Astrocyte (in vitro differentiated cells and primary cell): ENCODE results near the gene EHD1.

Source experiments
- CTCF ChIP-seq: IDR thresholded peaks from 2 replicates; pipeline ENCODE4 v1.5.1; 2011; ENCODE audit warnings: low read depth, mild to moderate bottlenecking, inconsistent platforms, low read length, moderate library complexity; ENCODE audit not compliant: insufficient read depth
- EZH2 ChIP-seq: IDR thresholded peaks from 2 replicates; pipeline ENCODE4 v1.6.1; 2012; ENCODE audit warnings: mild to moderate bottlenecking, low read length, inconsistent platforms; ENCODE audit not compliant: insufficient read depth

- no peak for TF ChIP-seq CTCF
- no peak for TF ChIP-seq EZH2
Measured at GRCh38 chr11:64894812-64895452, 16.5 kb upstream of the EHD1 start.
